ENCODE data around the gene CELF2. TPM values are rescaled to one million over a fixed set of nuclear protein-coding genes. Genes with fewer than 3 reads are reported as not detected.

CELF2 gene
- total RNA-seq, 6 donors from 2014 or later, result 82.7 to 193 (median 120) TPM

DNA sequence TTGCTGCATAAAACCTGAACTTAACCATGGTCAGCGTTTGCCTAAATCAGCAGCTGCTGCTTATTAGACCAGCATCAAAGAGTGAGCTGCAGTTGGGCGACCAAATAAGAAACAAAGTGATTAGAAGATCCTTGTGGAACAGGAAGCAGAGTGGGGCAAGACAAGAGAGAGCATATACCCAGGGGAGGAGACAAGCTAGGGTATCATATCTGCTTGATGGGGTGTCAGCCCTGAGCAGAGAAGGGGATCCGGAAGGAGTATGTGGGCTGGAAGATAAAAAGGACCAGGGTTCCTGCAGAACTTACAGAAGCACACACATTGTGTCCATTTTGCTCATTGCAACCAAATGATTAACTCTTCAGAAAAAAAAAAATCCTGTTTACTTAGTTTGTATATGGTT, 213.6 kb downstream of the CELF2 start:
- 88 to 93% methylated on average over 3 of the region's 3 CpGs for WGBS, 2 donors
- H3K9me3 ChIP-seq, result no peaks in the 10 kb centered on the region
- no peak overlapping the region for H3K4me3 ChIP-seq
- TF ChIP-seq POLR2A (IDR thresholded peaks at IDR 0.05), result no peak
- TF ChIP-seq CTCF (IDR thresholded peaks at IDR 0.05), result no peak
- no peak for TF ChIP-seq POLR2AphosphoS5 (IDR thresholded peaks at IDR 0.05)
- no peak for TF ChIP-seq EP300 (IDR thresholded peaks at IDR 0.05)
- ATAC-seq (ENCODE audit: low FRiP score in 2 of 2), result no peak
- DNase-seq, result no peak
- H3K27me3 ChIP-seq, result no peaks in the 10 kb centered on the region
- H3K36me3 ChIP-seq, result peaks cover 0 to 4% (median 0%) of the 10 kb centered on the region in 4 donors
- peaks cover 12 to 28% (median 22%) of the 10 kb centered on the region in 4 donors for H3K4me1 ChIP-seq
- H3K27ac ChIP-seq, result no peak overlapping the region

DNA sequence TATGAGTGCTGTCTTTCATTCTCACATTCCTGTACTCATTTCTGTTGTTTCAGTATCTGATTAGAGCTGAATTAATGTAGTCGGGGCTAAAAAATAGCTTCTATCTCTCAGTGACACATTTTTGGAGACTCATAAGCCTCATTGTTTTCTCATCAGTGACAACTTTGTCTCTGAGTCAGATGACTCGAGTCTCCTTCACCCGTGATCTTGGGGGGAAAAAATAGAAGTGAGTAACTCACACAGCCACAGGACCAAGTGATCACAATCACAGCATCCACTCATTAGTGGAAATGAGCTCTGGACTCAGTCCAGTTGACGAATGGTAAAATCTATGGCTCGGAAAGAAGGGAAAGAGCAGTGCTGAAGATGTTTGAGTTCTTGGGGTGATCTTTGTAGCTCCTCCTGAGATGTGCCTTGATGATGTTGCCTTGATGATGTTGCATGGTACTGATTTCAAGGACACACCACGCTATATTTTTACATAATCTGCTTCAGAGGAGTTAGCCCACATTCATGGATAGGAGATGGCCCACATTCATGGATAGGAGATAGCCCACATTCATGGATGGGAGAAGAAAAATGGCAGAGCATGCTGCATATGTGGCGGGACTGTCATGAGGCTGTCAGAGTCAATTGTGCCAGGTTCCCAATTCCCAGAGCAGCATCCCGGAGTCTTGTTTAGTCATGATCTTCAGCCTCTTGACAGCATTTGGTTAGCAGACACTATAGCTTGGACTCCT, 214.7 kb downstream of the CELF2 start:
- Histone ChIP-seq H3K27ac (no peak overlapping the region), H3K4me1 (peaks cover 3 to 18% (median 11%) of the 10 kb centered on the region in 4 donors), H3K4me3 (no peak overlapping the region), H3K27me3 (no peaks in the 10 kb centered on the region), H3K36me3 (peaks cover 0 to 4% (median 0%) of the 10 kb centered on the region in 4 donors), H3K9me3 (no peaks in the 10 kb centered on the region)
- no peak for DNase-seq
- 80 to 89% methylated on average over 8 of the region's 8 CpGs for WGBS, 2 donors
- ATAC-seq (ENCODE audit: low FRiP score in 2 of 2), result no peak
- no peak for TF ChIP-seq EP300 (IDR thresholded peaks at IDR 0.05)
- TF ChIP-seq POLR2AphosphoS5 (IDR thresholded peaks at IDR 0.05), result no peak
- TF ChIP-seq POLR2A (IDR thresholded peaks at IDR 0.05), result no peak
- TF ChIP-seq CTCF (IDR thresholded peaks at IDR 0.05), result no peak

DNA sequence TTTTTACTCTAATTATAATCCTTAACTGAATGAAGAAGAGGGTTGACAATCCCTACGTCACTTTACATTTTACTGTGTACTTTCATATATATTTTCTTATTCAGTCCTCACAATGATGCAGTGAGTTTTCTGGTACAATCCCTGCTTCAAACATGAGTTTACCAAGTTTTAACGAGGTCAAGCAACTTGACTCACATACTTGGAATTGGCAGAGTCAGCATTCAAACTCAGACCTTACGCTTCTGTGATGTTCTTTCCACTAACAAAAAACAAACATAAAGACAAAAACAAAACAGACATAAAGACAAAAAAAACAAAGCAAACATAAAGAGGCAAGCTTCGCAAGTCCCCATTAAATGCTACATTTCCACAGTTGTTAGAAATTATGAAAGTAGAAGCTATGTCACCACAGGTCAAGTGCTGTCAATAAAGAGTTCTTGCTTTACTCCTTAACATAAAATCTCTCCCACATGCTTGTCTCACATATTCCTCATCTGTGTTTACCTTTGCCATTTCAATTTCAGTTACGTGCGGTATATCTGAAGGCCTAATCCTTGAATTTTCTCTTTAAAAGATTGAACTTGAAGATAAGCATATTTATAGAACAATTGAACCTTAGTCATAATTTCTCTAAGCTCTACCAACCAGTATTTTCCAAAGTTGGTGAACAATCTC, 217.3 kb downstream of the CELF2 start:
- Histone ChIP-seq H3K27me3 (no peaks in the 10 kb centered on the region), H3K4me1 (peaks cover 0 to 12% (median 6%) of the 10 kb centered on the region in 4 donors), H3K4me3 (no peak overlapping the region), H3K9me3 (no peaks in the 10 kb centered on the region), H3K27ac (no peak overlapping the region), H3K36me3 (no peaks in the 10 kb centered on the region)
- TF ChIP-seq POLR2AphosphoS5 (IDR thresholded peaks at IDR 0.05) (no peak), EP300 (IDR thresholded peaks at IDR 0.05) (no peak), POLR2A (IDR thresholded peaks at IDR 0.05) (no peak), CTCF (IDR thresholded peaks at IDR 0.05) (no peak)
- 55 to 65% methylated on average over 6 of the region's 6 CpGs for WGBS, 2 donors
- DNase-seq (no peak), ATAC-seq (ENCODE audit: low FRiP score in 2 of 2) (no peak)

DNA sequence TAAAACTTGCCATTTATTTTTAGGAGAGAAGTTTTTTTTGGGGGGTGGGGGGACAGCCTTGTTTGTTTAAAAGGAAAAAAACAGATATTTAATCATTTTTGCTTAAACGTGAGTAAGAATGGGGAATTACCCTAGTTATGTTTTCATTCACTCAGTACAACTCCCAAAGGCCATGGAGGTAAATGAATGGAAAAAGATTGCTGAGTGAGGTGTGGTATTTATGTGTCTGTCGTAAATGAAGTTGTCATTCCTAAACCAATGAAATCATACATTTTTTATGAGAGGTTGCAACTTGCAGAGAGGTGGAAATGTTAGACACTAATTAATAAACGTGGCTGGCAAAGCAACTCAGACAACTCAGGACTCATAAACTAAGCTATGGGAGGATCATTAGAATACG, 218.1 kb downstream of the CELF2 start:
- WGBS, 2 donors, result 67 to 69% methylated on average over 4 of the region's 4 CpGs
- H3K27me3 ChIP-seq, result no peaks in the 10 kb centered on the region
- no peaks in the 10 kb centered on the region for H3K36me3 ChIP-seq
- ATAC-seq (ENCODE audit: low FRiP score in 2 of 2), result no peak
- TF ChIP-seq POLR2AphosphoS5 (IDR thresholded peaks at IDR 0.05), result no peak
- H3K4me3 ChIP-seq, result no peak overlapping the region
- no peak for DNase-seq
- peaks cover 0 to 12% (median 6%) of the 10 kb centered on the region in 4 donors for H3K4me1 ChIP-seq
- no peak overlapping the region for H3K27ac ChIP-seq
- H3K9me3 ChIP-seq, result no peaks in the 10 kb centered on the region

DNA sequence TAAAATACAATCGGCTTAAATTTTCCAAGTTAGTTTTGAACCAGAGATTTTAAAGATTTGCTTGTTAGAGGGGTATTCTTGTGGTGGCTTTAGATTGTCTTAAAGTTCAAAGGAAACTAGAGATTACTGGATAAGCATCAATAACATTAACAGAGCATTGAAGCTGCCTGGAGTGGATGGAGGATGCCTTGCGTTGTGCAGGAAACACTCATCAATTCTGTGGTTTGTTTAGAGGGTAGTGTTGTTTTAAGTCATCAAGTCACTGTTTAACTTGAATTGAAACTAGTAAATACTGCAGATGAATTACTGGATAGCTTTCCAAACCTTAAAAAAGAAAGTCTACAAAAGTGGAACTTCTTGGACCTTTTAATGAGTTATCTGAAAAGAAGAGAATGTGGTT, 218.6 kb downstream of the CELF2 start:
- peaks cover 0 to 12% (median 6%) of the 10 kb centered on the region in 4 donors for H3K4me1 ChIP-seq
- H3K9me3 ChIP-seq, result no peaks in the 10 kb centered on the region
- no peak overlapping the region for H3K27ac ChIP-seq
- H3K4me3 ChIP-seq, result no peak overlapping the region
- 18 to 24% methylated on average over 2 of the region's 2 CpGs for WGBS, 2 donors
- H3K27me3 ChIP-seq, result no peaks in the 10 kb centered on the region
- ATAC-seq (ENCODE audit: low FRiP score in 2 of 2) (no peak), DNase-seq (no peak)
- H3K36me3 ChIP-seq, result no peaks in the 10 kb centered on the region
- TF ChIP-seq EP300 (IDR thresholded peaks at IDR 0.05) (no peak), POLR2AphosphoS5 (IDR thresholded peaks at IDR 0.05) (no peak), POLR2A (IDR thresholded peaks at IDR 0.05) (no peak), CTCF (IDR thresholded peaks at IDR 0.05) (no peak)
